ENCODE data around the gene PRELID2. TPM values are rescaled to one million over a fixed set of nuclear protein-coding genes. Genes with fewer than 3 reads are reported as not detected.

PRELID2 gene
- total and polyA plus RNA-seq, 10 donors: 1.4 to 10.0 (median 5.5) TPM

DNA sequence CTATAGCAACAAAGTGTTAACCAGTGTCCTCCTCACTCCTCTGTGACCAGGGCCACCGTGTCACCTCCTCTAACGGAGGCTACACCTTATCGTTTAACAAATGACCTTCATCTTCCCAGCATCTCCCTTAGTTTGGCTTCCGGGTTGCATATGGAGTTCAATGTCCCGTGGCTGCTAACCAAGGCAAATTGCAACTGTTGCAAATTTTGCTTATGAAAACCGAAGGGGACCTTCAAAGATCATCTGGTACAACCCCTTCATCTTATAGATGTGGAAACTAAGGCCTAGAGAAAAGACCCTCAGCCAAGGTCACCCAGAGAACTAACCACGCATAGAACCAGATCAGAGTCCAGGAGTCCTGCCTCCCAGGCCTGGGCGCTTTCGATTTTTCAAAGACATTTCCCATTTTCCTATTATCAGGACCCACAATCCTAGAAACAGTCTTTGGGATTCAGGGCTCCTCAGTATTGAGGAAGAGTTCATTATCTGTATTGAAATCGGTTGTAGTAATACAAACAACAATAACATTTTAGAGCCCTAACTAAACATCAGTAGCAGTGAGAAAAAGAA is 1.4 kb downstream of the PRELID2 start:
- intact Hi-C loops (cut with DNase I; ENCODE audit: low total_unique reads): no loop called here
- 76 to 83% (median 80%) methylated on average over 10 of the region's 10 CpGs for WGBS, 5 donors
- no peak overlapping the region for H3K27ac ChIP-seq

GRCh38 chr5:145830594-145830993 is 4.5 kb downstream of the PRELID2 start:
- intact Hi-C loops (cut with DNase I; ENCODE audit: low total_unique reads): no loop called here
- Histone ChIP-seq H3K36me3 (no peaks in the 10 kb centered on the region), H3K27me3 (replicated peaks in 1 of 7) (peaks cover 0 to 8% (median 0%) of the 10 kb centered on the region in 7 donors), H3K9me3 (no peaks in the 10 kb centered on the region), H3K4me3 (no peak overlapping the region), H3K27ac (no peak overlapping the region), H3K4me1 (peaks cover 0 to 41% (median 14%) of the 10 kb centered on the region in 6 donors)
- no peak for DNase-seq
- no peak for TF ChIP-seq POLR2AphosphoS5 (IDR thresholded peaks at IDR 0.05)
- TF ChIP-seq, protein P1, sequence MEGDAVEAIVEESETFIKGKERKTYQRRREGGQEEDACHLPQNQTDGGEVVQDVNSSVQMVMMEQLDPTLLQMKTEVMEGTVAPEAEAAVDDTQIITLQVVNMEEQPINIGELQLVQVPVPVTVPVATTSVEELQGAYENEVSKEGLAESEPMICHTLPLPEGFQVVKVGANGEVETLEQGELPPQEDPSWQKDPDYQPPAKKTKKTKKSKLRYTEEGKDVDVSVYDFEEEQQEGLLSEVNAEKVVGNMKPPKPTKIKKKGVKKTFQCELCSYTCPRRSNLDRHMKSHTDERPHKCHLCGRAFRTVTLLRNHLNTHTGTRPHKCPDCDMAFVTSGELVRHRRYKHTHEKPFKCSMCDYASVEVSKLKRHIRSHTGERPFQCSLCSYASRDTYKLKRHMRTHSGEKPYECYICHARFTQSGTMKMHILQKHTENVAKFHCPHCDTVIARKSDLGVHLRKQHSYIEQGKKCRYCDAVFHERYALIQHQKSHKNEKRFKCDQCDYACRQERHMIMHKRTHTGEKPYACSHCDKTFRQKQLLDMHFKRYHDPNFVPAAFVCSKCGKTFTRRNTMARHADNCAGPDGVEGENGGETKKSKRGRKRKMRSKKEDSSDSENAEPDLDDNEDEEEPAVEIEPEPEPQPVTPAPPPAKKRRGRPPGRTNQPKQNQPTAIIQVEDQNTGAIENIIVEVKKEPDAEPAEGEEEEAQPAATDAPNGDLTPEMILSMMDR (IDR thresholded peaks at IDR 0.05 in 8 of 11, conservative IDR thresholded peaks at IDR 0.05 in 3 of 11): no peak
- TF ChIP-seq POLR2A (IDR thresholded peaks at IDR 0.05): no peak
- WGBS, 5 donors: 30 to 51% (median 42%) methylated on average over 1 of the region's 1 CpG

More for the DNA sequence above, 1.4 kb downstream of the PRELID2 start:
- Histone ChIP-seq H3K27me3 (replicated peaks in 1 of 7) (peaks cover 0 to 8% (median 0%) of the 10 kb centered on the region in 7 donors), H3K4me1 (peaks cover 7 to 48% (median 20%) of the 10 kb centered on the region in 6 donors), H3K36me3 (no peaks in the 10 kb centered on the region), H3K9me3 (no peaks in the 10 kb centered on the region), H3K4me3 (no peak overlapping the region)
- TF ChIP-seq POLR2AphosphoS5 (IDR thresholded peaks at IDR 0.05) (no peak), POLR2A (IDR thresholded peaks at IDR 0.05) (no peak)
- TF ChIP-seq, protein P1 (IDR thresholded peaks at IDR 0.05 in 8 of 11, conservative IDR thresholded peaks at IDR 0.05 in 3 of 11): no peak
- DNase-seq: no peak

DNA sequence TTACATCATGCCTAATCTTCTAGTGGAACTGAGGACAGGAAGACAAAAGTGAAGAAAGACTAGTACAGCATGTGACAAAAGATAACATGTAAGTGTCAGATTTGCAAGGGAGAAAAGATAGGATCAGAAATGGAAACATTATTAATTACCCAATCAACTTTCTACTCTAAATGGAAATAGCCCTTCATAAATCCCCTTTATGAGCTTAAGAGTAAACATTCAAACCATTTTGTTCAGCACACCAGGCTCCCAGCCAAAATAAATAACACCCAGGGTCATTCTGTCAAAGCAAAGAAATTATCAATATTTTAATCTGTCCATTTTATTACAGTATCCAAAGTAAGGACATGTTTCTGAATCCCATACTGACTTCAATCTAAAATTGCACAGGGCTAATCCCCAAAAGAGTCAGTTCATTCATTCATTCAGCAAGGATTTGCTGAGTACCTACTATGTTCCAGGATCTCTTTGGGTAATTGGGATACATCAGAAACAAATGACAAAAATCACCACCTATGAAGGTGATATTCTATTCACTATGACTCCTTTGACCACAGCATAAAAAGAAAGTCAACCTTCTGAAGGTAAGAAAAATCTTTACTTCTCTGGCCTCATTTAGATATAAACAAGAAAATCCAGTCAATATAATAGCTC is 5.3 kb downstream of the PRELID2 start:
- Histone ChIP-seq H3K9me3 (no peaks in the 10 kb centered on the region), H3K4me3 (no peak overlapping the region), H3K27ac (no peak overlapping the region), H3K27me3 (replicated peaks in 1 of 7) (no peaks in the 10 kb centered on the region), H3K4me1 (peaks cover 0 to 33% (median 10%) of the 10 kb centered on the region in 6 donors), H3K36me3 (no peaks in the 10 kb centered on the region)
- no peak for DNase-seq
- intact Hi-C loops (cut with DNase I; ENCODE audit: low total_unique reads): loop anchor here (10.0 kb wide), 1 partner anchor 1625 kb away; no protein-coding TSS in a partner anchor
- TF ChIP-seq, protein P1 (IDR thresholded peaks at IDR 0.05 in 8 of 11, conservative IDR thresholded peaks at IDR 0.05 in 3 of 11): no peak
- no peak for TF ChIP-seq POLR2AphosphoS5 (IDR thresholded peaks at IDR 0.05)
- no peak for TF ChIP-seq POLR2A (IDR thresholded peaks at IDR 0.05)

GRCh38 chr5:145826895-145827674 is 8.1 kb downstream of the PRELID2 start:
- Histone ChIP-seq H3K4me3 (no peak overlapping the region), H3K4me1 (peaks cover 0 to 19% (median 0%) of the 10 kb centered on the region in 6 donors), H3K27me3 (replicated peaks in 1 of 7) (no peaks in the 10 kb centered on the region), H3K27ac (no peak overlapping the region), H3K36me3 (no peaks in the 10 kb centered on the region), H3K9me3 (no peaks in the 10 kb centered on the region)
- TF ChIP-seq, protein P1 (IDR thresholded peaks at IDR 0.05 in 8 of 11, conservative IDR thresholded peaks at IDR 0.05 in 3 of 11): no peak
- no peak for TF ChIP-seq POLR2AphosphoS5 (IDR thresholded peaks at IDR 0.05)
- no peak for TF ChIP-seq POLR2A (IDR thresholded peaks at IDR 0.05)
- WGBS, 5 donors: 74 to 83% (median 77%) methylated on average over 8 of the region's 8 CpGs
- intact Hi-C loops (cut with DNase I; ENCODE audit: low total_unique reads): loop anchor here (10.0 kb wide), 1 partner anchor 1622 kb away; no protein-coding TSS in a partner anchor
- DNase-seq: no peak
